GM12891 (cell line): Measurements from ENCODE around the gene OSBPL5.

Source experiments
- POLR2A ChIP-seq: IDR thresholded peaks from 2 replicates; pipeline ENCODE4 v1.6.1; 2011; ENCODE audit warnings: low read depth, low read length, control low read depth
- POU2F2 ChIP-seq: IDR thresholded peaks from 2 replicates; pipeline ENCODE4 v1.6.1; 2011; ENCODE audit warnings: low read depth, mild to moderate bottlenecking, control low read depth, low read length, moderate library complexity

DNA sequence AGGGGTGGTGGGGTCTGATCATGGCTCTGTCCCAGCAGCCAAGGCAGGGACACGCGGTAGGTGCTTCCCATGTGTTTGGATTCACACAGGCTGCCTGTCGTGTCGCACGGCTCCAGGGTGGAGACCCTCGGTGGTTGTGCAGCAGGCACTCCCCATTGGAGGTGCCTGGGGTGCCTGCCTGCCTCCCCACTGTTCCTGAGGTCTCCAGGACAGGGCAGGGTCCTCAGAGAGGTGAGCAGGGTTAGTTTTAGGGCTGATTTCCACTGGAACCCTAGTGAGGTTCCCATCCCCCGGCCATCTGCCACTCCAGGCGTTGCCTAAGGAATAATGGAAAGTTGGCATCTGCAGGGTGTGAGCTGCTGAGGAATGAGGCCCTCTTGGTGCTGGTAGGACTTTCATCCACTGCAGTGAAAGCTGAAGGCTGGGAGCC, 32.3 kb downstream of the OSBPL5 start:
- TF ChIP-seq POLR2A (no peak), POU2F2 (no peak)
